ENCODE data around the gene NFIA. TPM values are rescaled to one million over a fixed set of nuclear protein-coding genes. Genes with fewer than 3 reads are reported as not detected.

NFIA gene
- total RNA-seq, 1 donor from 2014 or later = 132 TPM

DNA sequence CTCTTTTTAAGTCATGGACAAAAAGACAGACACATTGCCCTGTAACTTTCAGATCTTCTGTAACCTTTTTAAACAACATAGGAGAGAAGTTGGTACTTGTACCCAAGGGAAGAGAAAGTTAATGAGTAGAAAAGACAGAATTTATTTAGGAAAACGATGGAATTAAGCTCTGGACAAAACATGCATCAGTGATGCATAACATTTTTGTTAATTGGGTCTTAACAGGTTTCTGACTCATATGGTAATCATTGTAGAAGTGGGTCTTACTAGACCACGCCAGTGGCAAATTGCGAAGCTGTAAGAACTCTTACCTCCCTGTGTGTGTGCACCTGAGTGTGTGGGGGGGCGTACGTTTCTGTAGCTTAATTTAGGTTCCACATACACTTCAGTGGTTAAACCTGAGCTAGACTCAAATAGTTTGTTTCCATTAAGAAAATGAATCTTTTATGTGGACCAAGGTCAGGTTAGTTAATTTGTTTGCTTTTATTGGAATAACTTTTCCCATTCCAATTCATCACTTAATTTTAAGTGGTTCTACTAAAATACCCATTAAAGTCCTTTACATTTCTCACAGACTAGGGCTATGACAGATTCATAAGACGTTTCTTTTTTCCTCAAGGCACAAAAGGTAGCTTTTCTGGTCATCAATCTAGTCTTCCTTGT, 48.1 kb downstream of the NFIA start:
- DNase-seq (ENCODE audit: low spot score) = no peak

DNA sequence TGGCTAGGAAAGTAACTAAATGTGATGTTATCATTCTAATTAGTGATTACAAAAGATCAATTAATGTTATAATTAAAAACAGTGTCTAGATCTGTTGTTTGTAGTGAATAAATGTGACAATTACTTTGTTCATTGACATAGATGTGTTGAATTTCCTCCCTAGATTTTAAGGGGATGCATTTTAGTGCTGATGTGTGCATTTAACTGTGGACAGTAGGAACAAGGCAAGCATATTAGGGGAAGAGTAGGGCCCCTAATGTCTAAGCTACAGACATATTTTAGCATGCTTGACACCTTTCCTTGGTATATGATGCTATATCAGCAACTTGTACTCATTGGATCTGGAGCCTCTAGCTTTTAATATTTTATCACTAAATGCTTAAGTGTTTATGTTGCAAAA, 48.9 kb downstream of the NFIA start:
- DNase-seq (ENCODE audit: low spot score) = no peak

DNA sequence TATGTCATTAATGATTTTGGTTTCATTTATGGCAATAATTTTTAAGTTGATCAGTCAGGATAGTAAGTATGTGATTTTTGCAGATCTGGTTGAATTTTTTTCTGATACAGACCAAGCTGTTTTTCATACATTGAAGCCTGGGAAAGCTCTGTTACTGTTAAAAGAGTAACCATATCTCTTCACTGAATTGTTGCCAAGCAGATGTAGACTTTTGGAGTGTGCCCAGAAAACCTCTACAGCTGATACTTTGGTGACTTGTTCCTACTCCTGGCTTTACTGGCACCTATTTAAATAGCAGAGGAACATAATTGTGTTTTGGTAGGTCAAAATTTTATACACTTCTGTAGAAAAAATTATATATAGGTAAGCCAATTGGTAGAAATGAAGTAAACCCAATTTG, 49.4 kb downstream of the NFIA start:
- DNase-seq (ENCODE audit: low spot score) = no peak

DNA sequence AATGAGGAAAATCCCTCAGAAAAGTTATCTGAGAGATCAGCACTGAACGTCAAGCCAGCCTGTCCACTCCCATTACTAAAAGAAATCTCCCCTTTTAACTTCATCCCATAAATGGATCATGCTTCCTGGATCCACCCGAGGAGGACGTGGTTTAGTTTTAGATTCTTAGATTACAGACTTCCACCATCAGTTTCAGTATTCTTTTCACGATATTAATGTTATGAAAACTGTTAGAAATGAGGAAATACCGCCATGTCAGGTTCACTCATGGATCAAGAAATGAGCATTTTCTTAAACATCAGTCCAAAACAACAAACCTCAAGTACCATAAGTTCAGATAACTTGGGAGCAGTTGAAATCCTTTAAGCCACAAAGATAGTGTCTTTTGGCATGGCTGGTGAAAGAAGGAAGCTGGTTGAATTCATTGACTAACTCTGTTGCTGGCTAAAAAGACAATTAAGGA, 49.8 kb downstream of the NFIA start:
- no peak for DNase-seq (ENCODE audit: low spot score)

DNA sequence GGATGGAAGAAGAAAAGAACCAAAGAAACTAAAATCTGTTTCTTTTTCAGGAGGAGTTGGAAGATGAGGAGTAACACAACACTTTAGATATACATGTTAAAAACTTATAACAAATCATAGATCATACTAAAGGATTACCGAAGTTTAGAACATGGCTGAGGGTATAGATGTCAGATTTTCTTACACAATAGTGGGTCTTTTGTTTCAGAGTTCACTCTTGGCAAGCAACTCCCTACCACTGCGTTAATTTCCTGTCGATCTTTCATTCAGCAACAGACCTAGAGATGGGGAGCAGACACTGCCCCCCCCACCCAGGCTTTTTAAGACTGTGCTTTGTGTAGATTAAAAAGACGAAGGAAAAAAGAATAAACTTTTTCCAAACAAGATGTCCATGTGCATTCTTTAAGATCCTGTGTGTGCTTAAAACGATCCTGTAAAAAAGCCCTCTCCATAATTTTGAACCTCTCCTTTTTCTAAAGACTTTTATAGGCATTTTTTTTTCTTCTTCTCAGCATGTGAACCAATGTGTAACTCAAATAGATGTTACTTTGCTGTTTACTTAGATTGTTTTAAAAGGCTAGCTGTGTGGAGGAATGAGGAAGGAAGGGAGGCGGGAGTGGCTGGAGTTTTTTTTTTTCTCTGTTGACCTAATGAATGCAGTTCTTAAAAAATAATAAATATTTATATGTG, 50.4 kb downstream of the NFIA start:
- no peak for DNase-seq (ENCODE audit: low spot score)

DNA sequence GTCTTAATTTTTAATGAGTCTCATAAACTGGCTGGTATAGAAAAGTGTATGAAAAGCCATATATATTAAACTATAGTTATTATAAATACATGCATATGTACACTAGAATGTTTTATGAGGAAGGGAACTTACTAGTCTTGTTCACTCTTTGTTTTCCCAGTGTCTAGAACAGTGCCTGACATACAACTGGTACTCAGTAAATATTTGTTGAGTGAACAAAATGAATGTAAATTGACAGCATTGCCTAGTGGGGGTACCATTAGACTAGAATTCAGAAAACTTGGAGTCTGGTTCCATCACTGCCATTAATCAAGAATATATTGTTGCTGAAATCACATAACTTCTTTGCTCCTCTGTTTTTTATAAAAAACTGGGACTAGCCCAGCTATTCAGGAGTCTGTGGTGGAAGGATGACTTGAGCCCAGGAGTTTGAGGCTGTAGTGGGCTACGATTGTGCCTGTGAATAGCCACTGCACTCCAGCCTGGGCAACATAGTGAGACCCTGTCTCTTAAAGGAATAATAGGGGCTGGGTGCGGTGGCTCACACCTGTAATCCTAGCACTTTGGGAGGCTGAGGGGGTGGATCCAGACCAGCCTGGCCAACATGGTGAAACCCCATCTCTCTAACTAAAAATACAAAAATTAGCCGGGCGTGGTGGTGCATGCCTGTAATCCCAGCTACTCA, 51.1 kb downstream of the NFIA start:
- DNase-seq (ENCODE audit: low spot score) = no peak

- DNase-seq (ENCODE audit: low spot score) = no peak
Observed at GRCh38 chr1:61135291-61135690, 52.9 kb downstream of the NFIA start.

DNA sequence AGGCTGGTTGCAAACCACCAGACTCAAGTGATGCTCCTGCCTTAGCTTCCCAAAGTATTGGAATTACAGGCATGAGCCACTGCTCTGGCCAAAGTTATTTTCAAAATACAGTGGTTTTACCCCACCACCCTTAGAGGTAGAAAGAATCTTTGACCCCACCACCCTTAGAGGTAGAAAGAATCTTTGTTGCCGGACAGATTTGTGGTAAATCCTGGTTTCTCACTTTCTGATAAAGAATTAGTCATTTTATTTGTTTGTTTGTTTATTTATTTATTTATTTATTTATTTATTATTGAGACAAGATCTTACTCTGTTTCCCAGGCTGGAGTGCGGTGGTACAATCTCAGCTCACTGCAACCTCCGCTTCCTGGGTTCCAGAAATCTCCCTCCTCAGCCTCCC, 55.9 kb downstream of the NFIA start:
- no peak for DNase-seq (ENCODE audit: low spot score)

GRCh38 chr1:61138921-61139774, 56.8 kb downstream of the NFIA start:
- DNase-seq (ENCODE audit: low spot score) = no peak

- DNase-seq (ENCODE audit: low spot score) = no peak
Observed at GRCh38 chr1:61139775-61140549, 57.6 kb downstream of the NFIA start.

DNA sequence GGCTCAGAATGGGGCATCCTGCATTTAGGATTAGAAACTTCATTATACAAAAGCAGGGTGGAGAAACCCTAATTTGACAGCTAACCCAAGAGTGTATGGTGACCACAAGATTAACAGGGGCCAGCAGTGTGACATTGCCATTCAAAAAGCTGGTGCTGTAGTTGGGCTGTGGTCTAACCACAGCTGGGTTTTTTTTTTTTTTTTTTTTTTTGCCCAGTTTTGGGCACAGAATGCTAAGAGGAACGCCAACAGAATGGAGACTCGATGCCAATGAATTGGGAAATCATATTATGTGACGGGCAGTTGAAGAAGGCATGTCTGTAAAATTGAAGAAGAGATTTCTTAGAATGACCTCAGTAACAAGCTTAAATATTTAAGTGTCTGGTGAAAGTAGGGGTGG, 58.4 kb downstream of the NFIA start:
- no peak for DNase-seq (ENCODE audit: low spot score)

- no peak for DNase-seq (ENCODE audit: low spot score)
Observed at GRCh38 chr1:61141288-61142042, 59.1 kb downstream of the NFIA start.

DNA sequence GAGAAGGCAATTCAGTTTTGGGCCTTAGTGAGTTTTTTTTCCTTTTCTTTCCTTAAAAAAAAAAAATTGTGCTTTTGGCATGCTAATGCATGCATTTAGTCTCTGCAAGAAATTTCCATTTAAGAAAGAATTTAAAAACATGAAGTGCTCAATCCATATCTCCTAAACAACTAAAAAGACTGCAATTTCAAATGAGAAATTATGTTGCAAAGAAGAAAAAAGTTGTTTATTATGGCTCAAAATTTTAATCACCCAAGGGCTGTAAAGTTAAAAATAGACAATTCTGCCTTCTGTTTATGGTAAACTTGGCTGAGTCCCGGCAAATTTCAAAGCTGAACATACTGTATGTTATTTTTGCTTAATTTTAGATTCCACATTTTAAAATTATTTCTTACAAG, 59.7 kb downstream of the NFIA start:
- DNase-seq (ENCODE audit: low spot score) = no peak

- no peak for DNase-seq (ENCODE audit: low spot score)
Observed at GRCh38 chr1:61142726-61143500, 60.6 kb downstream of the NFIA start.

- DNase-seq (ENCODE audit: low spot score) = no peak
Observed at GRCh38 chr1:61143821-61144424, 61.6 kb downstream of the NFIA start.

DNA sequence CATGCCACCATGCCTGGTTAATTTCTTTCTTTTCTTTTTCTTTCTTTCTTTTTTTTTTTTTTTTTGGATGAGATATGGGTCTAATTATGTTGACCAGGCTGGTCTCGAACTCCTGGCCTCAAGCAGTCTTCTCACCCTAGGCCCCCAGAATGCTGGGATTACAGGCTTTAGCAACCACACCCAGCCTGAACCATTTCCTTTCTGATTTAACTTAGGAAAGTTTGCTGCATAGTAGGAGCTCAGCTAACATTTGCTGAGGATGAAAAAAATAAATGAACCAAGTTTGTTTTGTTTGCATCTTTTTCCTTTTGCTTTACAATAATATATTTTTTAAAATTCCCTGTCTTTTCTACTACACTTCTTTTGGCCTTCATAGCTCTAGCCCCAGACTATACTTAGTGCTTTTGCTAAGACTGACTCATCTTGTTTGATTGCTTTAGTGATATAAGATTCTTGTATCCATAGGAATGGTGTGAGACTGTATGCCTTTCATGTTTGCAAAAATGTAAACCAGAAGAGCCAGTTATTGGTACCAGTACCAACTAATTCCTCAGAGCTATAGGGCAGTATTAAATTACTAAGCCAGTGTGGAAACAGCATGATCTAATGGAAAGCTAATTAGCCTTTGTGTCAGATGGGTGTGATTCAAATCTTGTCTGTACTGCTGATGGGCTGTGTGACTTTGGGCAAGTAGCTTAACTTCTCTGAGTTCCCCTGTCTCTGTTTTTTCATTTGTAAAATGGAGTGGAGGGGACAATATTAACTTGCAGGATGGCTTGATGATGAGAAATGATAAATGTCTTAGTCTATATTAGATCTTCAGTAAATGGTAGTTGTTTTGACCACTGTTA, 66.9 kb downstream of the NFIA start:
- no peak for DNase-seq (ENCODE audit: low spot score)

DNA sequence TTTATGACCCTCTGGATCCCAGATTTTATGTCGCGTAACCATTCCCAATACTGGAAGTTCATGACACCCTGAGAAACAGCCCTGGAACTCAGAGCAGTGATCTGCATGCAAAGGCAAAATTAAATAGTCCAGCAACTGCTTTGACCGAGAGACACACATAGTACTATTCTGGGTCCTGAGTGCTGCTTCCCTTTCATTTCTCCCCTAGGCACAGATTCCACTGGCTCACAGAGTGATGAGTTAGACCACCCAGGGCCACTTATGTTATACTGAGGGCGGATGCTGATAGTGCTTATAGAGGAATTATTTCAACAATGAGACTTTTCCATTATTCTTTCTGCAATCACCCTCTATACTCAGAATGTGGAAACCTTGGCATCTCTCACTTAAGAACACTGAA, 69.2 kb downstream of the NFIA start:
- DNase-seq (ENCODE audit: low spot score) = no peak

- no peak for DNase-seq (ENCODE audit: low spot score)
Observed at GRCh38 chr1:61152066-61152465, 69.7 kb downstream of the NFIA start.
